Mesenchymal stem cell (in vitro differentiated cells and primary cell): ENCODE results near the gene ATG10.
"Not testable (repeated sequence)": the region's sequence is repeated elsewhere in the genome, so short reads cannot be mapped to it uniquely, and the experiment has no call there.

ENCODE experiments used
- DNase-seq: peaks from one replicate; pipeline ENCODE4 v3.0.0-alpha.2; 2013
- H2AFZ ChIP-seq: one replicate; pipeline ENCODE4 v1.6.1; 2013; ENCODE audit warnings: low read depth, mild to moderate bottlenecking, control low read depth, inconsistent platforms, low read length, moderate library complexity
- H2AK5ac ChIP-seq: 2 replicates; pipeline ENCODE4 v1.6.1; 2013; ENCODE audit warnings: low read length, moderate library complexity, mild to moderate bottlenecking, inconsistent platforms; ENCODE audit not compliant: severe bottlenecking
- H2BK120ac ChIP-seq: one replicate; pipeline ENCODE4 v1.6.1; 2013; ENCODE audit warnings: low read depth, mild to moderate bottlenecking, inconsistent platforms, low read length, moderate library complexity
- H2BK12ac ChIP-seq, 2 experiments: one replicate each; pipeline ENCODE4 v1.6.1; 2013; ENCODE audit warnings: inconsistent platforms in 2 of 2, low read length in 2 of 2, mild to moderate bottlenecking in 2 of 2, moderate library complexity in 2 of 2, control low read depth in 1 of 2
- H2BK15ac ChIP-seq: one replicate; pipeline ENCODE4 v1.6.1; 2013; ENCODE audit warnings: mild to moderate bottlenecking, low read depth, inconsistent platforms; ENCODE audit not compliant: poor library complexity, severe bottlenecking
- H2BK5ac ChIP-seq: 2 replicates; pipeline ENCODE4 v1.6.1; 2013; ENCODE audit warnings: low read depth, mild to moderate bottlenecking, low read length, control low read depth, inconsistent platforms; ENCODE audit not compliant: poor library complexity, severe bottlenecking
- H3K14ac ChIP-seq, 2 experiments: one replicate each; pipeline ENCODE4 v1.6.1; 2013; ENCODE audit warnings: inconsistent platforms in 2 of 2, low read length in 2 of 2, control low read depth in 1 of 2, mild to moderate bottlenecking in 1 of 2, moderate library complexity in 1 of 2
- H3K18ac ChIP-seq, 2 experiments: one replicate each; pipeline ENCODE4 v1.6.1; 2013; ENCODE audit warnings: inconsistent platforms in 2 of 2, low read length in 2 of 2, control low read depth in 1 of 2, low read depth in 1 of 2, mild to moderate bottlenecking in 1 of 2
- H3K23ac ChIP-seq, 2 experiments: one replicate each; pipeline ENCODE4 v1.6.1; 2013; ENCODE audit warnings: inconsistent platforms in 2 of 2, low read length in 2 of 2, mild to moderate bottlenecking in 2 of 2, moderate library complexity in 2 of 2, control low read depth in 1 of 2
- H3K27ac ChIP-seq: 2 replicates; pipeline ENCODE4 v1.5.1; 2013; ENCODE audit warnings: mild to moderate bottlenecking, moderate library complexity, low read length, control low read depth, inconsistent platforms; ENCODE audit not compliant: poor library complexity, severe bottlenecking
- H3K27me3 ChIP-seq, 2 experiments: 2 replicates each; pipeline versions ENCODE4 v1.6.1 to v1.7.0; 2013; ENCODE audit warnings: low read length in 2 of 2, mild to moderate bottlenecking in 2 of 2, moderate library complexity in 2 of 2, control low read depth in 1 of 2, inconsistent platforms in 1 of 2; ENCODE audit not compliant: control insufficient read depth in 1 of 2, insufficient read depth in 1 of 2
- H3K36me3 ChIP-seq, 2 experiments: 2 replicates each; pipeline versions ENCODE4 v1.6.1 to v1.7.0; 2013; ENCODE audit warnings: low read length in 2 of 2, control low read depth in 1 of 2, inconsistent platforms in 1 of 2, low read depth in 1 of 2, mild to moderate bottlenecking in 1 of 2; ENCODE audit not compliant: insufficient read depth in 2 of 2, control insufficient read depth in 1 of 2
- H3K4ac ChIP-seq, 2 experiments: one replicate each; pipeline ENCODE4 v1.6.1; 2013; ENCODE audit warnings: inconsistent platforms in 2 of 2, low read length in 2 of 2, mild to moderate bottlenecking in 2 of 2, moderate library complexity in 2 of 2, control low read depth in 1 of 2, low read depth in 1 of 2
- H3K4me1 ChIP-seq: 2 replicates; pipeline ENCODE4 v1.6.1; 2013; ENCODE audit warnings: low read depth, low read length, control low read depth; ENCODE audit not compliant: control insufficient read depth, insufficient read depth
- H3K4me2 ChIP-seq: 2 replicates; pipeline ENCODE4 v1.6.1; 2013; ENCODE audit warnings: low read length, mild to moderate bottlenecking, inconsistent platforms; ENCODE audit not compliant: poor library complexity, severe bottlenecking
- H3K4me3 ChIP-seq, 2 experiments: 2 replicates each; pipeline versions ENCODE4 v1.5.1 to v1.7.0; 2013; ENCODE audit warnings: low read length in 2 of 2, mild to moderate bottlenecking in 2 of 2, control low read depth in 1 of 2, low read depth in 1 of 2; ENCODE audit not compliant: insufficient read depth in 1 of 2
- H3K79me1 ChIP-seq: replicated peaks from 2 replicates; pipeline ENCODE4 v1.6.1; 2013; ENCODE audit warnings: mild to moderate bottlenecking, control low read depth, low read length, inconsistent platforms; ENCODE audit not compliant: poor library complexity, severe bottlenecking
- H3K9ac ChIP-seq: 2 replicates; pipeline ENCODE4 v1.7.0; 2013; ENCODE audit warnings: mild to moderate bottlenecking, low read length, moderate library complexity
- H3K9me3 ChIP-seq: 2 replicates; pipeline ENCODE4 v1.7.0; 2013; ENCODE audit warnings: mild to moderate bottlenecking, low read length; ENCODE audit not compliant: control insufficient read depth
- H4K8ac ChIP-seq: one replicate; pipeline ENCODE4 v1.6.1; 2013; ENCODE audit warnings: inconsistent platforms, mild to moderate bottlenecking, low read length, moderate library complexity
- H4K91ac ChIP-seq: one replicate; pipeline ENCODE4 v1.6.1; 2013; ENCODE audit warnings: mild to moderate bottlenecking, low read length, inconsistent platforms
- WGBS: methylation state at CpG from one replicate; pipeline ENCODE4 v1.1.7; 2013; ENCODE audit warnings: mixed read lengths; 5-methylcytosine and 5-hydroxymethylcytosine counted together

The ATG10 gene

GRCh38 chr5:81948349-81948748 is 23.5 kb upstream of the ATG10 start:
- no peak overlapping the region for H2BK15ac ChIP-seq
- 89% methylated on average over 3 of the region's 3 CpGs for WGBS
- no peak overlapping the region for H3K14ac ChIP-seq
- no peaks in the 10 kb centered on the region for H3K27me3 ChIP-seq
- H3K27ac ChIP-seq: no peak overlapping the region
- H3K23ac ChIP-seq: no peak overlapping the region
- H3K18ac ChIP-seq: no peak overlapping the region
- H3K9me3 ChIP-seq: no peaks in the 10 kb centered on the region
- H3K4ac ChIP-seq: no peak overlapping the region
- no peak overlapping the region for H2AFZ ChIP-seq
- no peak overlapping the region for H2AK5ac ChIP-seq
- H3K79me1 ChIP-seq: no peaks in the 10 kb centered on the region
- H3K9ac ChIP-seq: no peak overlapping the region
- H4K8ac ChIP-seq: no peak overlapping the region
- H3K4me3 ChIP-seq: no peak overlapping the region
- no peak overlapping the region for H2BK12ac ChIP-seq
- H2BK5ac ChIP-seq: no peak overlapping the region
- DNase-seq: no peak
- H4K91ac ChIP-seq: no peak overlapping the region
- no peaks in the 10 kb centered on the region for H3K4me1 ChIP-seq
- H3K4me2 ChIP-seq: no peak overlapping the region
- no peak overlapping the region for H2BK120ac ChIP-seq
- H3K36me3 ChIP-seq: no peaks in the 10 kb centered on the region

- Histone ChIP-seq H3K4me1 (no peaks in the 10 kb centered on the region), H4K8ac (no peak overlapping the region), H3K4ac (no peak overlapping the region), H2BK120ac (no peak overlapping the region), H3K9ac (no peak overlapping the region), H3K18ac (no peak overlapping the region), H3K14ac (no peak overlapping the region), H2BK12ac (no peak overlapping the region), H3K27me3 (no peaks in the 10 kb centered on the region), H3K79me1 (no peaks in the 10 kb centered on the region), H3K23ac (no peak overlapping the region), H3K4me3 (no peak overlapping the region), H3K27ac (no peak overlapping the region), H2BK5ac (no peak overlapping the region), H3K4me2 (no peak overlapping the region), H4K91ac (no peak overlapping the region), H3K36me3 (no peaks in the 10 kb centered on the region), H2AFZ (no peak overlapping the region), H2BK15ac (no peak overlapping the region), H3K9me3 (no peaks in the 10 kb centered on the region), H2AK5ac (no peak overlapping the region)
- no peak for DNase-seq
- WGBS: 100% methylated on average over 1 of the region's 3 CpGs
Observed at GRCh38 chr5:81949462-81949861, 22.4 kb upstream of the ATG10 start.

GRCh38 chr5:81950996-81951395 is 20.8 kb upstream of the ATG10 start:
- 67% methylated on average over 1 of the region's 1 CpG for WGBS
- Histone ChIP-seq H3K18ac (no peak overlapping the region), H3K4me2 (no peak overlapping the region), H3K4me1 (no peaks in the 10 kb centered on the region), H3K27me3 (no peaks in the 10 kb centered on the region), H2BK12ac (no peak overlapping the region), H4K8ac (no peak overlapping the region), H3K36me3 (no peaks in the 10 kb centered on the region), H2AFZ (no peak overlapping the region), H3K4ac (no peak overlapping the region), H4K91ac (no peak overlapping the region), H2AK5ac (no peak overlapping the region), H3K9ac (no peak overlapping the region), H3K14ac (no peak overlapping the region), H3K23ac (no peak overlapping the region), H3K4me3 (no peak overlapping the region), H3K79me1 (no peaks in the 10 kb centered on the region), H3K9me3 (no peaks in the 10 kb centered on the region), H2BK5ac (no peak overlapping the region), H2BK120ac (no peak overlapping the region), H3K27ac (no peak overlapping the region), H2BK15ac (no peak overlapping the region)
- DNase-seq: no peak

- not testable (repeated sequence) for H3K36me3 ChIP-seq, H3K9me3 ChIP-seq, DNase-seq, H2BK12ac ChIP-seq, H3K4me3 ChIP-seq, H2BK120ac ChIP-seq, H3K79me1 ChIP-seq, H3K4me1 ChIP-seq, H3K18ac ChIP-seq, H2BK15ac ChIP-seq, H3K4ac ChIP-seq, H2BK5ac ChIP-seq, H2AFZ ChIP-seq, H4K8ac ChIP-seq, H3K23ac ChIP-seq, H3K27ac ChIP-seq, H4K91ac ChIP-seq, H3K4me2 ChIP-seq, H3K9ac ChIP-seq, H2AK5ac ChIP-seq, H3K14ac ChIP-seq, H3K27me3 ChIP-seq
- WGBS: 15% methylated on average over 7 of the region's 8 CpGs
Observed at GRCh38 chr5:81954796-81955195, 17.0 kb upstream of the ATG10 start.
